Liver (tissue), 3 donors: ENCODE results near the gene PFN2.

Experiments
- FOXA1 ChIP-seq: IDR thresholded peaks from 2 replicates; pipeline ENCODE4 v1.6.1; 2016; ENCODE audit warnings: antibody characterized with exemption
- MAX ChIP-seq: IDR thresholded peaks from 2 replicates; pipeline ENCODE4 v1.6.1; 2016; ENCODE audit warnings: antibody characterized with exemption
- RAD21 ChIP-seq, 2 donors: IDR thresholded peaks; 2 replicates each; pipeline ENCODE4 v1.6.1; 2016; ENCODE audit warnings: antibody characterized with exemption in 2 of 2, mild to moderate bottlenecking in 2 of 2
- TF ChIP-seq, protein P1 (sequence below): fragments of 150-350 bp; IDR thresholded peaks from 2 replicates; pipeline ENCODE4 v1.5.1; 2017; ENCODE audit warnings: improper control_type of control experiment, low read depth, low read length; ENCODE audit not compliant: missing input control
- TF ChIP-seq, protein P2 (sequence below): IDR thresholded peaks from 2 replicates; pipeline ENCODE4 v1.6.1; 2016; ENCODE audit warnings: antibody characterized with exemption
- donor health status: healthy.
- donor health status: healthy.

GRCh38 chr3:149965278-149965677 is 5.4 kb downstream of the PFN2 start:
- TF ChIP-seq, protein P1, sequence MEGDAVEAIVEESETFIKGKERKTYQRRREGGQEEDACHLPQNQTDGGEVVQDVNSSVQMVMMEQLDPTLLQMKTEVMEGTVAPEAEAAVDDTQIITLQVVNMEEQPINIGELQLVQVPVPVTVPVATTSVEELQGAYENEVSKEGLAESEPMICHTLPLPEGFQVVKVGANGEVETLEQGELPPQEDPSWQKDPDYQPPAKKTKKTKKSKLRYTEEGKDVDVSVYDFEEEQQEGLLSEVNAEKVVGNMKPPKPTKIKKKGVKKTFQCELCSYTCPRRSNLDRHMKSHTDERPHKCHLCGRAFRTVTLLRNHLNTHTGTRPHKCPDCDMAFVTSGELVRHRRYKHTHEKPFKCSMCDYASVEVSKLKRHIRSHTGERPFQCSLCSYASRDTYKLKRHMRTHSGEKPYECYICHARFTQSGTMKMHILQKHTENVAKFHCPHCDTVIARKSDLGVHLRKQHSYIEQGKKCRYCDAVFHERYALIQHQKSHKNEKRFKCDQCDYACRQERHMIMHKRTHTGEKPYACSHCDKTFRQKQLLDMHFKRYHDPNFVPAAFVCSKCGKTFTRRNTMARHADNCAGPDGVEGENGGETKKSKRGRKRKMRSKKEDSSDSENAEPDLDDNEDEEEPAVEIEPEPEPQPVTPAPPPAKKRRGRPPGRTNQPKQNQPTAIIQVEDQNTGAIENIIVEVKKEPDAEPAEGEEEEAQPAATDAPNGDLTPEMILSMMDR: no peak
- TF ChIP-seq, protein P2, sequence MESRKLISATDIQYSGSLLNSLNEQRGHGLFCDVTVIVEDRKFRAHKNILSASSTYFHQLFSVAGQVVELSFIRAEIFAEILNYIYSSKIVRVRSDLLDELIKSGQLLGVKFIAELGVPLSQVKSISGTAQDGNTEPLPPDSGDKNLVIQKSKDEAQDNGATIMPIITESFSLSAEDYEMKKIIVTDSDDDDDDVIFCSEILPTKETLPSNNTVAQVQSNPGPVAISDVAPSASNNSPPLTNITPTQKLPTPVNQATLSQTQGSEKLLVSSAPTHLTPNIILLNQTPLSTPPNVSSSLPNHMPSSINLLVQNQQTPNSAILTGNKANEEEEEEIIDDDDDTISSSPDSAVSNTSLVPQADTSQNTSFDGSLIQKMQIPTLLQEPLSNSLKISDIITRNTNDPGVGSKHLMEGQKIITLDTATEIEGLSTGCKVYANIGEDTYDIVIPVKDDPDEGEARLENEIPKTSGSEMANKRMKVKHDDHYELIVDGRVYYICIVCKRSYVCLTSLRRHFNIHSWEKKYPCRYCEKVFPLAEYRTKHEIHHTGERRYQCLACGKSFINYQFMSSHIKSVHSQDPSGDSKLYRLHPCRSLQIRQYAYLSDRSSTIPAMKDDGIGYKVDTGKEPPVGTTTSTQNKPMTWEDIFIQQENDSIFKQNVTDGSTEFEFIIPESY: no peak
- TF ChIP-seq RAD21 (IDR thresholded peaks at IDR 0.05) (no peak), FOXA1 (no peak), MAX (no peak)
